Activated CD8-positive, alpha-beta T cell treated with anti-CD3 and anti-CD28 coated beads for 36 hours (primary cell): ENCODE results near the gene PLXNB1. TPM values are rescaled to one million over a fixed set of nuclear protein-coding genes. Genes with fewer than 3 reads are reported as not detected.

ENCODE experiments used
- ATAC-seq: fragments of 200-7000 bp; cut with Tn5 transposase; one replicate; pipeline ENCODE4 v1.10.0; 2021; ENCODE audit warnings: mild to moderate bottlenecking, moderate library complexity
- CTCF ChIA-PET: fragments of 350-600 bp; sonication (Branson Sonifier 250); formaldehyde crosslinking; loops from one replicate; lab custom pipeline; 2021; ENCODE audit warnings: antibody characterized with exemption; lab: Charles Lee
- POLR2A ChIA-PET: fragments of 350-600 bp; sonication (Branson Sonifier 250); formaldehyde crosslinking; loops from one replicate; lab custom pipeline; 2021; ENCODE audit warnings: antibody characterized with exemption; lab: Charles Lee
- DNase-seq: peaks from one replicate; pipeline ENCODE4 v3.0.0-alpha.2; 2020
- H3K27ac Mint-ChIP-seq: one replicate; pipeline ENCODE4 v1.8.0; 2021; ENCODE audit warnings: mild to moderate bottlenecking, mixed read lengths
- H3K27me3 Mint-ChIP-seq: one replicate; pipeline ENCODE4 v1.8.0; 2021; ENCODE audit warnings: mixed read lengths
- H3K36me3 Mint-ChIP-seq: one replicate; pipeline ENCODE4 v1.8.0; 2021; ENCODE audit warnings: low read depth, mixed read lengths
- H3K4me1 Mint-ChIP-seq: one replicate; pipeline ENCODE4 v1.8.0; 2021; ENCODE audit warnings: low read depth, mixed read lengths
- H3K4me3 Mint-ChIP-seq: one replicate; pipeline ENCODE4 v1.8.0; 2021; ENCODE audit warnings: mild to moderate bottlenecking, moderate library complexity, mixed read lengths
- H3K9me3 Mint-ChIP-seq: one replicate; pipeline ENCODE4 v1.8.0; 2021; ENCODE audit warnings: mixed read lengths
- CTCF ChIP-seq: fragments of 200-600 bp; IDR thresholded peaks from one replicate; pipeline ENCODE4 v1.8.0; 2022; ENCODE audit warnings: antibody characterized with exemption, mild to moderate bottlenecking
- intact Hi-C: fragments of 100-400 bp; cut with micrococcal nuclease; formaldehyde crosslinking; loops from one replicate; pipeline ENCODE4 v1.10.0; 2022
- total RNA-seq, 2 experiments: library from RNA; stranded (reverse); gene quantifications; one replicate each; pipeline ENCODE4 v1.2.3, GENCODE V29; 2021

Gene PLXNB1
- total RNA-seq, 2 experiments from 2014 or later = 3.7 TPM

DNA sequence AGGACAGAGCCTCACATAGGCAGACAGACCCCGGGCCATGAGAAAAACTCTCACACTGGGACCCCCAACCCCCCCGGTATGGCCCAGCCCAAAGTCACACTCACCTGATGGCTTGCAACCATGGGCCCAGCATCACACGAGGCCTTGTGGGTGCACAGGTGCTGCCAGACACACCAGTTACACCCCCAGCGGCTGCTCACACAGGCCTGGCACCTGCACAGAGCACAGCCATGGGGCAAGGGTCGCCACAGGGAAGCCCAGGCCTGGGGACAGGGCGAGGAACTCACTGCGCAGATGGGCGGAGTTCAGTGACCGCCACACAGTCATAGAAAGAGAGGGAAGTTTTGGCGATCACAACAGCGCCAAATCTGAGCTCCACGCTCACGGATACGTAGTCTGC is 9.3 kb downstream of the PLXNB1 start:
- no peak overlapping the region for H3K4me3 Mint-ChIP-seq
- no peaks in the 10 kb centered on the region for H3K27me3 Mint-ChIP-seq
- no peak for DNase-seq
- no peak overlapping the region for H3K27ac Mint-ChIP-seq
- intact Hi-C loops = no loop called here
- no peaks in the 10 kb centered on the region for H3K9me3 Mint-ChIP-seq
- CTCF ChIA-PET = interaction anchor here (4.4 kb wide), 1 partner anchor 16 kb away, joined by 27 read pairs; no protein-coding TSS in a partner anchor
- H3K36me3 Mint-ChIP-seq = no peaks in the 10 kb centered on the region
- ATAC-seq = no peak
- no peaks in the 10 kb centered on the region for H3K4me1 Mint-ChIP-seq
- no peak for TF ChIP-seq CTCF
- POLR2A ChIA-PET = no interaction called here

DNA sequence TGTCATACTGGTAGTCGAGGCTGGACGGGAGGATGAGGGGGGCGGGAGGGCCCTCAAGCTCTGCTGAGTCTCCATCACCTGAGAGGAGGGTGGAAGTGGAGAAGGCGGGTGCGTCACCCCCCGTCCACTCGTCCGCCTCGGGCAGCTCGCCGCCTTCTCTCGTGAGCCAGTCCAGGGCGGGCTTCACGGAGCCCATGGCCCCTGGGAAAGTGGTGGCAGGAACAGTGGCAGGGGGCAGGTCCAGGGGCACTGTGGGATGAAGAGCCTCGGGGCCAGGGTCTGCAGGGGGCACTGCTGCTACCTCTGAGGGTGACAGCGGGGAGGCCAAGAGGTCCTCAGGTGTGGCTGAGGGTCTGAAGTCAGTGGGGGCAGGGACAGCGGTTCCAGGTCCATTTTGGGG is 10.3 kb downstream of the PLXNB1 start:
- Mint-ChIP-seq H3K9me3 (no peaks in the 10 kb centered on the region), H3K27ac (no peak overlapping the region), H3K27me3 (no peaks in the 10 kb centered on the region), H3K36me3 (no peaks in the 10 kb centered on the region), H3K4me1 (no peaks in the 10 kb centered on the region), H3K4me3 (no peak overlapping the region)
- intact Hi-C loops = no loop called here
- DNase-seq (no peak), ATAC-seq (no peak)
- ChIA-PET POLR2A (interaction anchor here (0.6 kb wide), 1 partner anchor 73 kb away, joined by 3 read pairs; no protein-coding TSS in a partner anchor), CTCF (interaction anchor here (0.6 to 4.4 kb wide), 3 partner anchors 17 to 38 kb away, joined by 3 to 27 read pairs (median 6); no protein-coding TSS in a partner anchor)
- no peak for TF ChIP-seq CTCF

DNA sequence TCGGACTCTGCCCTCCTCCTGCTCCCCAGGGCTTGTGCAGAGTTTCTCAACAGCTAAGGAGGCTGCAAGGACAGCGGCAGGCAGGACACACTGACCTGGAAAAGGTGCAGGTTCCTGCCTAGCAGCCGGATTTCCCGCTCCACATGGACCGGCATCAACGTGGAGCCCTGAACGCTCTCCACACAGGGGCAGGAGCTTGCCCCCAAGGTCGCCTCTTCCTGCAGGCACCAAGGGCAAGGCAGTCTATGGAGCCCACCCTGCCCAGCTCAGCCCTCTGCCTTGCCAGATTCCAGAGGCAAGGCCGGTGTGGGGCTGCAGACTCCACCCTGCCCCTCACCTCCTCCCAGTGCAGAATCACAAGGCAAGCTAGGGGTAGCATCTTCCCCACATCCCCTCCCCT is 10.7 kb downstream of the PLXNB1 start:
- H3K27me3 Mint-ChIP-seq = no peaks in the 10 kb centered on the region
- H3K4me1 Mint-ChIP-seq = no peaks in the 10 kb centered on the region
- DNase-seq = no peak
- POLR2A ChIA-PET = interaction anchor here (0.6 to 0.7 kb wide), 2 partner anchors 17 to 73 kb away, joined by 3 to 4 read pairs; no protein-coding TSS in a partner anchor
- intact Hi-C loops = no loop called here
- no peak for TF ChIP-seq CTCF
- H3K36me3 Mint-ChIP-seq = no peaks in the 10 kb centered on the region
- no peak overlapping the region for H3K27ac Mint-ChIP-seq
- CTCF ChIA-PET = interaction anchor here (0.5 to 4.4 kb wide), 4 partner anchors 17 to 197 kb away, joined by 3 to 27 read pairs (median 4); no protein-coding TSS in a partner anchor
- no peak for ATAC-seq
- H3K9me3 Mint-ChIP-seq = no peaks in the 10 kb centered on the region
- H3K4me3 Mint-ChIP-seq = no peak overlapping the region

GRCh38 chr3:48418651-48419050 is 11.2 kb downstream of the PLXNB1 start:
- intact Hi-C loops = no loop called here
- DNase-seq (no peak), ATAC-seq (no peak)
- POLR2A ChIA-PET = interaction anchor here (0.7 kb wide), 1 partner anchor 17 kb away, joined by 4 read pairs; no protein-coding TSS in a partner anchor
- no peak for TF ChIP-seq CTCF
- H3K9me3 Mint-ChIP-seq = no peaks in the 10 kb centered on the region
- H3K27ac Mint-ChIP-seq = no peak overlapping the region
- no peak overlapping the region for H3K4me3 Mint-ChIP-seq
- no peaks in the 10 kb centered on the region for H3K27me3 Mint-ChIP-seq
- CTCF ChIA-PET = interaction anchor here (0.5 to 4.4 kb wide), 3 partner anchors 18 to 197 kb away, joined by 3 to 27 read pairs (median 6); no protein-coding TSS in a partner anchor
- no peaks in the 10 kb centered on the region for H3K36me3 Mint-ChIP-seq
- no peaks in the 10 kb centered on the region for H3K4me1 Mint-ChIP-seq

- no peak for TF ChIP-seq CTCF
- H3K4me1 Mint-ChIP-seq = no peaks in the 10 kb centered on the region
These were observed 11.7 kb downstream of the PLXNB1 start for GRCh38 chr3:48418140-48418539.

More at GRCh38 chr3:48418140-48418539, 11.7 kb downstream of the PLXNB1 start:
- no peak for ATAC-seq
- DNase-seq = no peak
- CTCF ChIA-PET = interaction anchor here (1.7 to 4.4 kb wide), 2 partner anchors 18 kb away, joined by 6 to 27 read pairs; no protein-coding TSS in a partner anchor
- Mint-ChIP-seq H3K36me3 (no peaks in the 10 kb centered on the region), H3K9me3 (no peaks in the 10 kb centered on the region), H3K27ac (no peak overlapping the region), H3K27me3 (no peaks in the 10 kb centered on the region), H3K4me3 (no peak overlapping the region)
- intact Hi-C loops = no loop called here
- POLR2A ChIA-PET = interaction anchor here (0.6 kb wide), 1 partner anchor 139 kb away, joined by 3 read pairs; no protein-coding TSS in a partner anchor
